Duodenal mucosa (tissue), 2 donors: ENCODE measurements around the gene PSTPIP1.

Source experiments
- H3K27ac ChIP-seq: one replicate; pipeline ENCODE4 v1.7.0; 2013; ENCODE audit warnings: low read depth, low read length
- H3K27me3 ChIP-seq, 2 donors: one replicate each; pipeline ENCODE4 v1.7.0; 2013; ENCODE audit warnings: low read length in 2 of 2, control low read depth in 1 of 2; ENCODE audit not compliant: insufficient read depth in 2 of 2, control insufficient read depth in 1 of 2
- H3K36me3 ChIP-seq, 2 donors: one replicate each; pipeline ENCODE4 v1.7.0; 2013; ENCODE audit warnings: low read length in 2 of 2, control low read depth in 1 of 2; ENCODE audit not compliant: insufficient read depth in 2 of 2, control insufficient read depth in 1 of 2
- H3K4me1 ChIP-seq, 2 donors: one replicate each; pipeline ENCODE4 v1.7.0; 2013; ENCODE audit warnings: low read length in 2 of 2, control low read depth in 1 of 2; ENCODE audit not compliant: insufficient read depth in 2 of 2, control insufficient read depth in 1 of 2
- H3K4me3 ChIP-seq, 2 donors: one replicate each; pipeline ENCODE4 v1.7.0; 2013; ENCODE audit warnings: low read length in 2 of 2, low read depth in 1 of 2
- H3K9ac ChIP-seq, 2 donors: one replicate each; pipeline ENCODE4 v1.7.0; 2013; ENCODE audit warnings: low read length in 2 of 2, low read depth in 1 of 2
- H3K9me3 ChIP-seq, 2 donors: one replicate each; pipeline ENCODE4 v1.7.0; 2013; ENCODE audit warnings: low read length in 2 of 2, control low read depth in 1 of 2; ENCODE audit not compliant: control insufficient read depth in 1 of 2

PSTPIP1 gene

GRCh38 chr15:77044228-77045042 is 49.5 kb downstream of the PSTPIP1 start:
- H3K27me3 ChIP-seq, result no peaks in the 10 kb centered on the region
- peaks cover 48 to 61% of the 10 kb centered on the region in 2 donors for H3K36me3 ChIP-seq
- no peaks in the 10 kb centered on the region for H3K9me3 ChIP-seq
- H3K27ac ChIP-seq, result no peak overlapping the region
- H3K4me3 ChIP-seq, result no peak overlapping the region
- no peak overlapping the region for H3K9ac ChIP-seq
- no peaks in the 10 kb centered on the region for H3K4me1 ChIP-seq

GRCh38 chr15:77045985-77046384 is 51.1 kb downstream of the PSTPIP1 start:
- Histone ChIP-seq H3K27ac (no peak overlapping the region), H3K9ac (no peak overlapping the region), H3K9me3 (no peaks in the 10 kb centered on the region), H3K27me3 (no peaks in the 10 kb centered on the region), H3K4me1 (no peaks in the 10 kb centered on the region), H3K4me3 (no peak overlapping the region), H3K36me3 (peaks cover 52 to 69% of the 10 kb centered on the region in 2 donors)

GRCh38 chr15:77046704-77047412 is 51.9 kb downstream of the PSTPIP1 start:
- H3K36me3 ChIP-seq, result peaks cover 48 to 68% of the 10 kb centered on the region in 2 donors
- no peaks in the 10 kb centered on the region for H3K9me3 ChIP-seq
- no peak overlapping the region for H3K27ac ChIP-seq
- H3K27me3 ChIP-seq, result no peaks in the 10 kb centered on the region
- H3K4me3 ChIP-seq, result no peak overlapping the region
- H3K4me1 ChIP-seq, result no peaks in the 10 kb centered on the region
- no peak overlapping the region for H3K9ac ChIP-seq

DNA sequence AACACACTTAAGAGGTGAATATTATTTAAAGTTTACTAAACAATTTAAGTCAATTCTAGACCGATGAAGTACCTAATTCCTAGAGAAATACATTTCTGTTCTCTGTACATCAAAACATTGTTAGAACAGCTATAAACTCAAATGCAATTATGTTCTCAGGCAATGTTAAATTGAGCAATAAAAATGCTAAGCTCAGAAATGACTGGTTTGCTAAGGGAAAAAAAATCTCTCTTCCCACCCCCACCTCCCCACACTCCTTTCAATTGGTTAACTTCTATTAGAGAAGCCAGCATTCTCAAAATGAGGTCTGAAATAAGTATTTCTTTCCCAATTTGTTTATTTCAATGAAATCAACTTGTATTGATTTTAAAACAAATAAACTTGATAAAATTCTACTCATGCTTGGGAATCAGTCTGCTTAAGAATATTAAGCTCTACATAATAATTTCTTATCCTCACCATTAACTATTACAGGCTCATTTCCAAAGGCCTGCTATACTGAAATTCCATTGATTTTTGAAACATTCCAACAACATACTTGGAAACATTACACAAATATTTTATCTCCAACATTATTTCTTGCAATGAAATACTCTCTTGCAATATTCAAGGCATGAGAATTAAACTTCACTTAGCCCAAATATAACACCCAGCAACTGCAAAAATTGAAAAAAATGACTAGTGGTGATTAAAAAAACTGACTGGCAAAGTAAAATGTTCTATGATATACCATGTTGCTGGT is 53.4 kb downstream of the PSTPIP1 start:
- Histone ChIP-seq H3K27me3 (no peaks in the 10 kb centered on the region), H3K27ac (no peak overlapping the region), H3K36me3 (peaks cover 45 to 66% of the 10 kb centered on the region in 2 donors), H3K4me3 (no peak overlapping the region), H3K4me1 (no peaks in the 10 kb centered on the region), H3K9me3 (no peaks in the 10 kb centered on the region), H3K9ac (no peak overlapping the region)

DNA sequence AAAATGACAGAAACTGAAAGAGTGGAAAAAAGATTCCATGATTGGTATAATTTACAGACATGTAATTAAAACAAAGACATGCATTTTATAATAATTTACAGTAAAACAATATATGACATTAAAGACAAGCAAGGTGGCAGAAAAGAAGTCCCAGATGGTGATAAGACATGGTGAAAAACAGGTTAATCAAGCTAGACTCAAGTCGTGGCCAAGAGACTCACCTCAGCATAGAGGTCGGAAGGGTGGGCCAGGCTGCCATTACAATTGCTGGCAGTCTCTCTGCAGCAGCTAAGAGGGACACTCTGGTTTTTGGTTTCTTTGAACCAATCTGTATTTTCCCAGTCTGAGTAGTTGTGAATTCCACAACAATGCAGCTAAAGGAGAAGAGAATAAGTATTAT is 57.6 kb downstream of the PSTPIP1 start:
- H3K9ac ChIP-seq, result no peak overlapping the region
- H3K4me3 ChIP-seq, result no peak overlapping the region
- peaks cover 4 to 25% of the 10 kb centered on the region in 2 donors for H3K4me1 ChIP-seq
- no peak overlapping the region for H3K27ac ChIP-seq
- H3K9me3 ChIP-seq, result no peaks in the 10 kb centered on the region
- no peaks in the 10 kb centered on the region for H3K27me3 ChIP-seq
- peaks cover 28 to 33% of the 10 kb centered on the region in 2 donors for H3K36me3 ChIP-seq

DNA sequence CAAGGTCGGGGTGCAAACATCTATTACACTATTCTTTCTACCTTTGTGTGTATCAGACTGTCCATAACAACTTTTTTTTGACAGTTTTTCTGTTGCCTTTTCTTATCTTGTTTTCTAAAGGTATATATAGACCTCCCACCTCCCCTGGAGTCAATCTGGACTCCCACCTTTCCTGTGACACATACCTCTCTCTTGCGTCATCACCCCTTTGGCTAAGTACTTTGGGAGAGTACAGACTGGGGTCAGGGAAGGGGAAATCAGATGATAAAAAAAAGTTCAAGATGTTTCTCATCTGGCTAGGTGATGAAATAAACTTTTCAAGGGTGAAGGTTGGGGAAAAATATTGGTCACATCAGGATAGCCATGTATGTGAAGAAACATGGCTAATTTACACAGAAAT is 58.8 kb downstream of the PSTPIP1 start:
- H3K4me1 ChIP-seq, result peaks cover 10 to 29% of the 10 kb centered on the region in 2 donors
- H3K27me3 ChIP-seq, result no peaks in the 10 kb centered on the region
- H3K9ac ChIP-seq, result no peak overlapping the region
- H3K27ac ChIP-seq, result no peak overlapping the region
- H3K4me3 ChIP-seq, result no peak overlapping the region
- no peaks in the 10 kb centered on the region for H3K9me3 ChIP-seq
- peaks cover 27 to 33% of the 10 kb centered on the region in 2 donors for H3K36me3 ChIP-seq

DNA sequence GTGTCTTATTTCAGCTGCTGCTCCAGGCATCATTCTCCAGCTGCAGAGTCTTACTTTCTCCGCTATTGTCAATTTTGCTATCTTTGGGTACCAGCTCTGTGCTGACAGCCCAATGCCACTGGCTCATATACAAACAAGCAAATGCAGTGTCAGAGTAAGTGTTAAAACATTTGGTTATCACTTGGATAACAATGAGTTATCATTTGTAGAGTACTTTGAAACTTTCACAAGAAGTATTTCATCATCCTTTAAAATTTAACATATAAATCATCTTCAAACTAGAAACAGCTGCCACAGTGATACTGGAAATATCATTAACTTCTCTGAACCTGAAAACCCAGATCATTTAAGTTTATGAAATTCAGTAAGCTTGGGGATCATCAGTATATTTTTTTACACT is 62.1 kb downstream of the PSTPIP1 start:
- Histone ChIP-seq H3K36me3 (peaks cover 15 to 19% of the 10 kb centered on the region in 2 donors), H3K4me1 (peaks cover 26 to 54% of the 10 kb centered on the region in 2 donors), H3K4me3 (no peak overlapping the region), H3K27me3 (no peaks in the 10 kb centered on the region), H3K9me3 (no peaks in the 10 kb centered on the region), H3K27ac (no peak overlapping the region), H3K9ac (no peak overlapping the region)

DNA sequence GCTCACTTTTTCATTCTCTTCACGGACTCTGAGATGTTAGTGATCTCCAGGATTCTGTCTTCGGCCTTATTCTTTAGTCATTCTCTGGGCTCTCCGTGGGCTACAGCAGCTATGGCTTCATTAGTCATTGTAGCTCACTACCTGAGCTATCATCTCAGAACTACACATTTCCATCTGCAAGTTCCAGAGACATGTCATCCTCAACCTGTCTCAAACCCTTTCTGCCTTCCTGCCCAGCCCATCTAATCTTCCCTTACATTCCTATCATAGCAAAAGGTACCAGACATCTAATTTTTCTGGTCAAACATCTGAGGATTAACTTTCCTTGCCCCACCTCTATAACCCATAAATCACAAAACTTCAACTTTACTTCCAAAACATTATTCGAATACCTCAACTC is 62.8 kb downstream of the PSTPIP1 start:
- Histone ChIP-seq H3K4me3 (no peak overlapping the region), H3K36me3 (peaks cover 9 to 13% of the 10 kb centered on the region in 2 donors), H3K9me3 (no peaks in the 10 kb centered on the region), H3K27ac (no peak overlapping the region), H3K27me3 (no peaks in the 10 kb centered on the region), H3K4me1 (peaks cover 29 to 61% of the 10 kb centered on the region in 2 donors), H3K9ac (no peak overlapping the region)

GRCh38 chr15:77058468-77058867 is 63.5 kb downstream of the PSTPIP1 start:
- H3K9me3 ChIP-seq, result no peaks in the 10 kb centered on the region
- H3K36me3 ChIP-seq, result peaks cover 5 to 11% of the 10 kb centered on the region in 2 donors
- no peak overlapping the region for H3K27ac ChIP-seq
- no peak overlapping the region for H3K9ac ChIP-seq
- no peak overlapping the region for H3K4me3 ChIP-seq
- H3K27me3 ChIP-seq, result no peaks in the 10 kb centered on the region
- peaks cover 30 to 65% of the 10 kb centered on the region in 2 donors for H3K4me1 ChIP-seq
